Activated T-helper 1 cell treated with anti-CD3 and anti-CD28 coated beads, Interleukin-2, amount 50 U/mL, for 16 hours (primary cell): Measurements from ENCODE around the gene RAVER2.
"Not testable (repeated sequence)": the region's sequence is repeated elsewhere in the genome, so short reads cannot be mapped to it uniquely, and the experiment has no call there.

Experiments used
- DNase-seq, 2 donors: peaks; one replicate each; pipeline ENCODE4 v3.0.0-alpha.2; 2020; ENCODE audit warnings: low read depth in 1 of 2, low spot score in 1 of 2

Gene RAVER2

GRCh38 chr1:64745986-64746940, 1.4 kb downstream of the RAVER2 start:
- DNase-seq, result no peak

- DNase-seq, result no peak
Observed at GRCh38 chr1:64748222-64748621, 3.3 kb downstream of the RAVER2 start.

GRCh38 chr1:64748706-64749105, 3.8 kb downstream of the RAVER2 start:
- no peak for DNase-seq

GRCh38 chr1:64750092-64750491, 5.2 kb downstream of the RAVER2 start:
- no peak for DNase-seq

GRCh38 chr1:64750875-64751274, 6.0 kb downstream of the RAVER2 start:
- no peak for DNase-seq

GRCh38 chr1:64754173-64754572, 9.3 kb downstream of the RAVER2 start:
- no peak for DNase-seq

GRCh38 chr1:64755361-64755760, 10.5 kb downstream of the RAVER2 start:
- no peak for DNase-seq

GRCh38 chr1:64756770-64757169, 11.9 kb downstream of the RAVER2 start:
- DNase-seq, result no peak

GRCh38 chr1:64757213-64757612, 12.3 kb downstream of the RAVER2 start:
- no peak for DNase-seq

GRCh38 chr1:64758233-64758632, 13.4 kb downstream of the RAVER2 start:
- DNase-seq, result no peak

GRCh38 chr1:64759968-64760367, 15.1 kb downstream of the RAVER2 start:
- no peak for DNase-seq

GRCh38 chr1:64765012-64765411, 20.1 kb downstream of the RAVER2 start:
- DNase-seq, result no peak

- DNase-seq, result no peak
Observed at GRCh38 chr1:64765826-64766225, 21.0 kb downstream of the RAVER2 start.

- DNase-seq, result no peak
Observed at GRCh38 chr1:64766429-64766828, 21.6 kb downstream of the RAVER2 start.

- no peak for DNase-seq
Observed at GRCh38 chr1:64769482-64769881, 24.6 kb downstream of the RAVER2 start.

- DNase-seq, result no peak
Observed at GRCh38 chr1:64769971-64770370, 25.1 kb downstream of the RAVER2 start.

GRCh38 chr1:64773306-64773705, 28.4 kb downstream of the RAVER2 start:
- not testable (repeated sequence) for DNase-seq

GRCh38 chr1:64775113-64775512, 30.2 kb downstream of the RAVER2 start:
- no peak for DNase-seq

- not testable (repeated sequence) for DNase-seq
Observed at GRCh38 chr1:64782044-64782443, 37.2 kb downstream of the RAVER2 start.

- DNase-seq, result not testable (repeated sequence)
Observed at GRCh38 chr1:64782848-64783247, 38.0 kb downstream of the RAVER2 start.

GRCh38 chr1:64790832-64791487, 46.1 kb downstream of the RAVER2 start:
- DNase-seq, result no peak

- DNase-seq, result no peak
Observed at GRCh38 chr1:64798872-64799271, 54.0 kb downstream of the RAVER2 start.
